HepG2 (cell line): ENCODE measurements around the gene ZNF628. TPM values are rescaled to one million over a fixed set of nuclear protein-coding genes. Genes with fewer than 3 reads are reported as not detected.

Source experiments
- ARNTL ChIP-seq: sonication (generic); formaldehyde crosslinking; IDR thresholded peaks from 2 replicates; pipeline ENCODE4 v1.4.0; 2020; ENCODE audit warnings: mild to moderate bottlenecking, missing genetic modification reagents
- CC2D1A ChIP-seq: sonication (generic); formaldehyde crosslinking; IDR thresholded peaks from 2 replicates; pipeline ENCODE4 v1.8.1; 2023; ENCODE audit warnings: mild to moderate bottlenecking, missing genetic modification reagents
- E2F5 ChIP-seq: sonication (generic); formaldehyde crosslinking; conservative IDR thresholded peaks from 2 replicates; pipeline ENCODE4 v1.4.0; 2020; ENCODE audit warnings: missing genetic modification reagents
- EHMT2 ChIP-seq: fragments of 200-600 bp; sonication (generic); IDR thresholded peaks from 2 replicates; pipeline ENCODE4 v1.7.0; 2017; ENCODE audit warnings: antibody characterized with exemption, low read depth, low read length, borderline replicate concordance
- GFI1 ChIP-seq: sonication (generic); formaldehyde crosslinking; IDR thresholded peaks from 2 replicates; pipeline ENCODE4 v1.5.0; 2020; ENCODE audit warnings: missing genetic modification reagents, mild to moderate bottlenecking, borderline replicate concordance
- HMG20A ChIP-seq: IDR thresholded peaks from 2 replicates; pipeline ENCODE4 v1.6.1; 2016; ENCODE audit warnings: borderline replicate concordance
- IKZF5 ChIP-seq: IDR thresholded peaks from 2 replicates; pipeline ENCODE4 v1.6.1; 2018; ENCODE audit warnings: missing genetic modification reagents, mild to moderate bottlenecking, missing compliant biosample characterization
- MBNL3 ChIP-seq: fragments of 250-450 bp; sonication (Bioruptor Pico); conservative IDR thresholded peaks from 2 replicates; pipeline ENCODE4 v1.8.0; 2022; ENCODE audit warnings: mild to moderate bottlenecking, inconsistent platforms
- NCOA5 ChIP-seq: sonication (generic); formaldehyde crosslinking; IDR thresholded peaks from 2 replicates; pipeline ENCODE4 v1.4.0; 2020; ENCODE audit warnings: missing genetic modification reagents
- SALL1 ChIP-seq: sonication (generic); formaldehyde crosslinking; IDR thresholded peaks from 2 replicates; pipeline ENCODE4 v1.8.0; 2022; ENCODE audit warnings: mild to moderate bottlenecking, missing genetic modification reagents
- SIX1 ChIP-seq: sonication (generic); formaldehyde crosslinking; IDR thresholded peaks from 2 replicates; pipeline ENCODE4 v1.4.0; 2020; ENCODE audit warnings: missing genetic modification reagents, borderline replicate concordance
- SMAD3 ChIP-seq: sonication (generic); formaldehyde crosslinking; IDR thresholded peaks from 2 replicates; pipeline ENCODE4 v1.4.0; 2020; ENCODE audit warnings: missing genetic modification reagents
- SMC3 ChIP-seq: IDR thresholded peaks from 2 replicates; pipeline ENCODE4 v1.6.1; 2011; ENCODE audit warnings: low read length, improper control_type of control experiment
- SOX6 ChIP-seq, 2 experiments: fragments of 450-650 bp in 1 of 2; sonication (generic) in 1 of 2; formaldehyde crosslinking in 1 of 2; IDR thresholded peaks; 2 replicates each; pipeline versions ENCODE4 v1.4.0 to v1.6.1; 2017 to 2020; ENCODE audit warnings: antibody characterized with exemption in 1 of 2, mild to moderate bottlenecking in 1 of 2, missing genetic modification reagents in 1 of 2
- ZNF12 ChIP-seq: sonication (generic); formaldehyde crosslinking; IDR thresholded peaks from 2 replicates; pipeline ENCODE4 v1.5.0; 2020; ENCODE audit warnings: missing genetic modification reagents
- ZNF441 ChIP-seq: sonication (generic); formaldehyde crosslinking; IDR thresholded peaks from 2 replicates; pipeline ENCODE4 v1.7.0; 2021; ENCODE audit warnings: missing genetic modification reagents, borderline replicate concordance
- ZNF761 ChIP-seq: sonication (generic); formaldehyde crosslinking; conservative IDR thresholded peaks from 2 replicates; pipeline ENCODE4 v1.4.0; 2020; ENCODE audit warnings: mild to moderate bottlenecking, missing genetic modification reagents
- polyA plus RNA-seq, 8 experiments: library from polyadenylated mRNA; depleted of rRNA in 3 of 8; stranded (reverse) in 7 of 8; unstranded in 1 of 8; fragments of >200 nt; fragmentation: Illumina TruSeq in 4 of 8; extraction: Trizol in 4 of 8; gene quantifications; 2 replicates each; pipeline versions ENCODE4 v1.2.1 to v1.2.3, GENCODE V29; 2011 to 2016; ENCODE audit warnings: low read depth in 4 of 8, missing spikeins in 1 of 8, mixed read lengths in 1 of 8; ENCODE audit not compliant: insufficient read depth in 1 of 8
- total RNA-seq, 5 experiments: library from RNA; depleted of rRNA; stranded (reverse); fragments of >200 nt; fragmentation: Illumina TruSeq; extraction: Trizol; gene quantifications; 2 replicates each; pipeline ENCODE4 v1.2.3, GENCODE V29; 2016; ENCODE audit warnings: low read depth in 1 of 5
- TF ChIP-seq, protein P1 (sequence below): sonication (generic); formaldehyde crosslinking; IDR thresholded peaks from 2 replicates; pipeline ENCODE4 v1.9.0; 2022; ENCODE audit warnings: missing genetic modification reagents, mild to moderate bottlenecking, borderline replicate concordance
- TF ChIP-seq, protein P2 (sequence below): sonication (generic); formaldehyde crosslinking; IDR thresholded peaks from 2 replicates; pipeline ENCODE4 v1.5.1; 2020; ENCODE audit warnings: mild to moderate bottlenecking, missing genetic modification reagents, borderline replicate concordance

Gene ZNF628
- total and polyA plus RNA-seq, 2 of the 13 experiments (the other 11 are each of a cell fraction or from before 2014, with no cell fraction given): 0.54 to 1.2 TPM

DNA sequence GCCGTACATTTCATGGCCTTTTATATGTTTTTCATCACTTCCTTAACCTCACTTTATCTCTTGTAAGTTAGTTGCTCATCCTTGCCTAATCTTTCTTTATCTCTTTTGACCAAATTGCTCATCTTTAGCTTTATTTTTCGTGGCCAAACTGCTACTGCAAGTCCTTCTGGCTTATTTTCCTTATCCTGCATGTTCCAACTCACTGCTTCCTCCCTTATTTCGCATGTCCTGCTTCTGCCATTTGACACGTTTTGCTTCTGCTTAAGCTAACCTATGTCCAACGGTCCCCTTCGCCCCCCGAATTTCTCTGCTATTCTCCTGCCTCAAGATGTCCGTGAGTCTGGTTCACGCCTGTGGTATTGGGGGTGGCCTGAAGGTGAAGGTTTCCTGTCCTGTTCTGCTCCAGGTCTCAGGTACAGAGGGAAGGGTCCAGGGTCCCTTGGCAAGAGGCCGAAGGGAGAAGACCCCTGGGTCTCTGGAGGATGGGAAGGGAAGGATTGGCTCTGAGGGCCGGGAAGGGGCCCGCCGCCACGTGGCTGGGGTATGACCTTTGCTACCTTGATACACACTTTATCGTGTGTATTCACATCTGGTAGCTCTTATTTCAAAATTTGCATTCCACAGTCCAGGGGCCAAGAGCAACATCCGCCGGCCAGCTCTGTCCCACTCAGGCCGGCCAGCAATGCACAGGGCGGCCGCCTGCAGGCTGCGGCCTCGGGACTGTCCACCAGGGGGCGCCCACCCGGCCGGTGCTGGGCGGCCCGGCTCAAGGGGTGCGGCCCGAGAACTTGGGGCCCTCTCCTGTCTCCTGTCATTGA, 9.0 kb upstream of the ZNF628 start (continued):
- TF ChIP-seq SMC3 (no peak; the same call in 1 of the 2 replicates), MBNL3 (CRISPR knock-in tag) (no peak), EHMT2 (no peak), ARNTL (CRISPR knock-in tag) (no peak), NCOA5 (CRISPR knock-in tag) (no peak), SALL1 (peak; percentile 71; the same call in 1 of the 2 replicates), IKZF5 (CRISPR knock-in tag) (no peak), SMAD3 (no peak), ZNF761 (no peak), CC2D1A (CRISPR knock-in tag) (no peak), HMG20A (0 out of 2 replicates have a peak, but pooled peaks have one; percentile 17), SIX1 (CRISPR knock-in tag) (peak; percentile 30; the same call in 1 of the 2 replicates), E2F5 (no peak), SOX6 (IDR thresholded peaks at IDR 0.05) (no peak), SOX6 (CRISPR knock-in tag; IDR thresholded peaks at IDR 0.05) (no peak; the same call in 1 of the 2 replicates), ZNF441 (CRISPR knock-in tag) (no peak; the same call in 1 of the 2 replicates), GFI1 (no peak), ZNF12 (no peak)
- TF ChIP-seq, protein P1, sequence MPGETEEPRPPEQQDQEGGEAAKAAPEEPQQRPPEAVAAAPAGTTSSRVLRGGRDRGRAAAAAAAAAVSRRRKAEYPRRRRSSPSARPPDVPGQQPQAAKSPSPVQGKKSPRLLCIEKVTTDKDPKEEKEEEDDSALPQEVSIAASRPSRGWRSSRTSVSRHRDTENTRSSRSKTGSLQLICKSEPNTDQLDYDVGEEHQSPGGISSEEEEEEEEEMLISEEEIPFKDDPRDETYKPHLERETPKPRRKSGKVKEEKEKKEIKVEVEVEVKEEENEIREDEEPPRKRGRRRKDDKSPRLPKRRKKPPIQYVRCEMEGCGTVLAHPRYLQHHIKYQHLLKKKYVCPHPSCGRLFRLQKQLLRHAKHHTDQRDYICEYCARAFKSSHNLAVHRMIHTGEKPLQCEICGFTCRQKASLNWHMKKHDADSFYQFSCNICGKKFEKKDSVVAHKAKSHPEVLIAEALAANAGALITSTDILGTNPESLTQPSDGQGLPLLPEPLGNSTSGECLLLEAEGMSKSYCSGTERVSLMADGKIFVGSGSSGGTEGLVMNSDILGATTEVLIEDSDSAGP (CRISPR knock-in tag): peak; percentile 59; the same call in 1 of the 2 replicates
- TF ChIP-seq, protein P2, sequence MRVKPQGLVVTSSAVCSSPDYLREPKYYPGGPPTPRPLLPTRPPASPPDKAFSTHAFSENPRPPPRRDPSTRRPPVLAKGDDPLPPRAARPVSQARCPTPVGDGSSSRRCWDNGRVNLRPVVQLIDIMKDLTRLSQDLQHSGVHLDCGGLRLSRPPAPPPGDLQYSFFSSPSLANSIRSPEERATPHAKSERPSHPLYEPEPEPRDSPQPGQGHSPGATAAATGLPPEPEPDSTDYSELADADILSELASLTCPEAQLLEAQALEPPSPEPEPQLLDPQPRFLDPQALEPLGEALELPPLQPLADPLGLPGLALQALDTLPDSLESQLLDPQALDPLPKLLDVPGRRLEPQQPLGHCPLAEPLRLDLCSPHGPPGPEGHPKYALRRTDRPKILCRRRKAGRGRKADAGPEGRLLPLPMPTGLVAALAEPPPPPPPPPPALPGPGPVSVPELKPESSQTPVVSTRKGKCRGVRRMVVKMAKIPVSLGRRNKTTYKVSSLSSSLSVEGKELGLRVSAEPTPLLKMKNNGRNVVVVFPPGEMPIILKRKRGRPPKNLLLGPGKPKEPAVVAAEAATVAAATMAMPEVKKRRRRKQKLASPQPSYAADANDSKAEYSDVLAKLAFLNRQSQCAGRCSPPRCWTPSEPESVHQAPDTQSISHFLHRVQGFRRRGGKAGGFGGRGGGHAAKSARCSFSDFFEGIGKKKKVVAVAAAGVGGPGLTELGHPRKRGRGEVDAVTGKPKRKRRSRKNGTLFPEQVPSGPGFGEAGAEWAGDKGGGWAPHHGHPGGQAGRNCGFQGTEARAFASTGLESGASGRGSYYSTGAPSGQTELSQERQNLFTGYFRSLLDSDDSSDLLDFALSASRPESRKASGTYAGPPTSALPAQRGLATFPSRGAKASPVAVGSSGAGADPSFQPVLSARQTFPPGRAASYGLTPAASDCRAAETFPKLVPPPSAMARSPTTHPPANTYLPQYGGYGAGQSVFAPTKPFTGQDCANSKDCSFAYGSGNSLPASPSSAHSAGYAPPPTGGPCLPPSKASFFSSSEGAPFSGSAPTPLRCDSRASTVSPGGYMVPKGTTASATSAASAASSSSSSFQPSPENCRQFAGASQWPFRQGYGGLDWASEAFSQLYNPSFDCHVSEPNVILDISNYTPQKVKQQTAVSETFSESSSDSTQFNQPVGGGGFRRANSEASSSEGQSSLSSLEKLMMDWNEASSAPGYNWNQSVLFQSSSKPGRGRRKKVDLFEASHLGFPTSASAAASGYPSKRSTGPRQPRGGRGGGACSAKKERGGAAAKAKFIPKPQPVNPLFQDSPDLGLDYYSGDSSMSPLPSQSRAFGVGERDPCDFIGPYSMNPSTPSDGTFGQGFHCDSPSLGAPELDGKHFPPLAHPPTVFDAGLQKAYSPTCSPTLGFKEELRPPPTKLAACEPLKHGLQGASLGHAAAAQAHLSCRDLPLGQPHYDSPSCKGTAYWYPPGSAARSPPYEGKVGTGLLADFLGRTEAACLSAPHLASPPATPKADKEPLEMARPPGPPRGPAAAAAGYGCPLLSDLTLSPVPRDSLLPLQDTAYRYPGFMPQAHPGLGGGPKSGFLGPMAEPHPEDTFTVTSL (CRISPR knock-in tag): no peak
